HEK293 (cell line): ENCODE data around the gene SLC25A44.

Experiments used
- BCL11A ChIP-seq: fragments of 450-650 bp; formaldehyde crosslinking; IDR thresholded peaks from 2 replicates; pipeline ENCODE4 v1.5.1; 2016; ENCODE audit warnings: low read depth, missing biosample characterization, missing genetic modification characterization
- CTCF ChIP-seq: fragments of 450-650 bp; formaldehyde crosslinking; IDR thresholded peaks from 2 replicates; pipeline ENCODE4 v1.5.1; 2016; ENCODE audit warnings: missing biosample characterization, missing genetic modification characterization
- ELK4 ChIP-seq: IDR thresholded peaks from 2 replicates; pipeline ENCODE4 v1.6.1; 2011; ENCODE audit warnings: mild to moderate bottlenecking, low read depth, low read length, borderline replicate concordance
- FEZF1 ChIP-seq: fragments of 450-650 bp; formaldehyde crosslinking; IDR thresholded peaks from 2 replicates; pipeline ENCODE4 v1.5.1; 2016; ENCODE audit warnings: missing biosample characterization, missing genetic modification characterization
- HOXC10 ChIP-seq: sonication (generic); formaldehyde crosslinking; IDR thresholded peaks from 2 replicates; pipeline ENCODE4 v1.8.1; 2023; ENCODE audit warnings: mild to moderate bottlenecking, missing genetic modification reagents
- HOXD13 ChIP-seq: sonication (generic); formaldehyde crosslinking; IDR thresholded peaks from 2 replicates; pipeline ENCODE4 v1.8.0; 2022; ENCODE audit warnings: missing genetic modification reagents, borderline replicate concordance
- IKZF3 ChIP-seq: fragments of 450-650 bp; IDR thresholded peaks from 2 replicates; pipeline ENCODE4 v1.5.0; 2018; ENCODE audit warnings: missing biosample characterization, mild to moderate bottlenecking, missing genetic modification characterization, moderate library complexity
- KLF9 ChIP-seq: fragments of 450-650 bp; formaldehyde crosslinking; IDR thresholded peaks from 2 replicates; pipeline ENCODE4 v1.5.1; 2016; ENCODE audit warnings: missing biosample characterization, missing genetic modification characterization, low read depth
- MYNN ChIP-seq: fragments of 450-650 bp; formaldehyde crosslinking; IDR thresholded peaks from 2 replicates; pipeline ENCODE4 v1.5.1; 2016; ENCODE audit warnings: missing biosample characterization, missing genetic modification characterization, borderline replicate concordance
- OVOL3 ChIP-seq: fragments of 450-650 bp; formaldehyde crosslinking; IDR thresholded peaks from 2 replicates; pipeline ENCODE4 v1.5.1; 2016; ENCODE audit warnings: missing biosample characterization, missing genetic modification characterization
- SALL2 ChIP-seq: fragments of 450-650 bp; formaldehyde crosslinking; IDR thresholded peaks from 2 replicates; pipeline ENCODE4 v1.5.0; 2017; ENCODE audit warnings: missing biosample characterization, mild to moderate bottlenecking, missing genetic modification characterization, borderline replicate concordance
- SP3 ChIP-seq: fragments of 450-650 bp; formaldehyde crosslinking; IDR thresholded peaks from 2 replicates; pipeline ENCODE4 v1.5.1; 2016; ENCODE audit warnings: missing biosample characterization, missing genetic modification characterization
- SP7 ChIP-seq: fragments of 450-650 bp; formaldehyde crosslinking; IDR thresholded peaks from 2 replicates; pipeline ENCODE4 v1.5.1; 2016; ENCODE audit warnings: missing biosample characterization, missing genetic modification characterization
- TRIM28 ChIP-seq: IDR thresholded peaks from 2 replicates; pipeline ENCODE4 v1.6.1; 2011; ENCODE audit warnings: low read length, control low read depth, borderline replicate concordance
- TSHZ1 ChIP-seq: fragments of 450-650 bp; formaldehyde crosslinking; IDR thresholded peaks from 2 replicates; pipeline ENCODE4 v1.5.1; 2016; ENCODE audit warnings: missing biosample characterization, missing genetic modification characterization, borderline replicate concordance
- ZBTB26 ChIP-seq: fragments of 450-650 bp; formaldehyde crosslinking; optimal IDR thresholded peaks from 2 replicates; pipeline ENCODE3; 2016; ENCODE audit warnings: missing biosample characterization, mild to moderate bottlenecking, missing genetic modification characterization
- ZFP37 ChIP-seq: fragments of 450-650 bp; formaldehyde crosslinking; IDR thresholded peaks from 2 replicates; pipeline ENCODE4 v1.5.1; 2016; ENCODE audit warnings: missing biosample characterization, missing genetic modification characterization
- ZNF121 ChIP-seq: fragments of 450-650 bp; formaldehyde crosslinking; IDR thresholded peaks from 2 replicates; pipeline ENCODE4 v1.5.1; 2016; ENCODE audit warnings: missing biosample characterization, missing genetic modification characterization
- ZNF157 ChIP-seq: fragments of 450-650 bp; formaldehyde crosslinking; IDR thresholded peaks from 2 replicates; pipeline ENCODE4 v1.5.1; 2016; ENCODE audit warnings: missing biosample characterization, missing genetic modification characterization
- ZNF19 ChIP-seq: fragments of 450-650 bp; formaldehyde crosslinking; IDR thresholded peaks from 2 replicates; pipeline ENCODE4; 2016; ENCODE audit warnings: missing biosample characterization, missing genetic modification characterization, low read depth
- ZNF2 ChIP-seq: fragments of 450-650 bp; formaldehyde crosslinking; IDR thresholded peaks from 2 replicates; pipeline ENCODE4 v1.5.1; 2016; ENCODE audit warnings: missing biosample characterization, missing genetic modification characterization
- ZNF266 ChIP-seq: fragments of 450-650 bp; formaldehyde crosslinking; IDR thresholded peaks from 2 replicates; pipeline ENCODE4 v1.5.1; 2016; ENCODE audit warnings: missing biosample characterization, missing genetic modification characterization, low read depth
- ZNF324 ChIP-seq: fragments of 450-650 bp; formaldehyde crosslinking; IDR thresholded peaks from 2 replicates; pipeline ENCODE4 v1.5.1; 2016; ENCODE audit warnings: missing biosample characterization, missing genetic modification characterization
- ZNF341 ChIP-seq: fragments of 450-650 bp; formaldehyde crosslinking; IDR thresholded peaks from 2 replicates; pipeline ENCODE4; 2016; ENCODE audit warnings: low read depth, missing biosample characterization, missing genetic modification characterization
- ZNF514 ChIP-seq: fragments of 450-650 bp; formaldehyde crosslinking; IDR thresholded peaks from 2 replicates; pipeline ENCODE4 v1.5.1; 2016; ENCODE audit warnings: missing biosample characterization, missing genetic modification characterization
- ZNF521 ChIP-seq: fragments of 450-650 bp; formaldehyde crosslinking; IDR thresholded peaks from 2 replicates; pipeline ENCODE4 v1.5.1; 2017; ENCODE audit warnings: missing biosample characterization, mild to moderate bottlenecking, missing genetic modification characterization
- ZNF530 ChIP-seq: fragments of 450-650 bp; formaldehyde crosslinking; IDR thresholded peaks from 2 replicates; pipeline ENCODE4 v1.5.1; 2016; ENCODE audit warnings: low read depth, missing biosample characterization, missing genetic modification characterization
- ZNF624 ChIP-seq: fragments of 450-650 bp; formaldehyde crosslinking; IDR thresholded peaks from 2 replicates; pipeline ENCODE4 v1.5.1; 2017; ENCODE audit warnings: missing biosample characterization, missing genetic modification characterization
- ZNF664 ChIP-seq: fragments of 450-650 bp; formaldehyde crosslinking; IDR thresholded peaks from 2 replicates; pipeline ENCODE4 v1.5.1; 2016; ENCODE audit warnings: missing biosample characterization, missing genetic modification characterization
- ZNF792 ChIP-seq: fragments of 450-650 bp; formaldehyde crosslinking; IDR thresholded peaks from 2 replicates; pipeline ENCODE4 v1.5.1; 2016; ENCODE audit warnings: missing biosample characterization, missing genetic modification characterization
- ZSCAN5A ChIP-seq: fragments of 450-650 bp; formaldehyde crosslinking; IDR thresholded peaks from 2 replicates; pipeline ENCODE4 v1.5.1; 2016; ENCODE audit warnings: missing biosample characterization, missing genetic modification characterization
- ZXDB ChIP-seq: fragments of 450-650 bp; formaldehyde crosslinking; IDR thresholded peaks from 2 replicates; pipeline ENCODE4 v1.5.1; 2016; ENCODE audit warnings: missing biosample characterization, missing genetic modification characterization

Gene SLC25A44

GRCh38 chr1:156193488-156194299 is at the start of gene SLC25A44 (continued):
- TF ChIP-seq KLF9 (peak; percentile 55; the same call in 1 of the 2 replicates), ZSCAN5A (tag by site-specific recombination) (no peak), ZFP37 (tag by site-specific recombination) (no peak), OVOL3 (tag by site-specific recombination) (no peak), CTCF (peak; percentile 80), HOXC10 (CRISPR knock-in tag) (no peak), ZNF521 (tag by site-specific recombination) (no peak), ZNF19 (tag by site-specific recombination) (no peak), FEZF1 (no peak), ZNF530 (tag by site-specific recombination) (no peak), ZNF324 (tag by site-specific recombination) (no peak), ZNF792 (tag by site-specific recombination) (no peak), SP3 (tag by site-specific recombination) (peak; percentile 99), ZNF2 (tag by site-specific recombination) (peak; percentile 50), ZNF514 (tag by site-specific recombination) (no peak), HOXD13 (CRISPR knock-in tag) (no peak), SALL2 (tag by site-specific recombination) (no peak), SP7 (tag by site-specific recombination) (no peak; the same call in 1 of the 2 replicates), BCL11A (tag by site-specific recombination) (no peak), ZNF624 (no peak), ZNF341 (tag by site-specific recombination) (peak; percentile 68), ZNF266 (no peak), IKZF3 (tag by site-specific recombination) (no peak), TRIM28 (no peak; the same call in 1 of the 2 replicates), ZNF157 (tag by site-specific recombination) (no peak), TSHZ1 (tag by site-specific recombination) (no peak), ZXDB (tag by site-specific recombination) (peak; percentile 61), ZNF121 (no peak), MYNN (tag by site-specific recombination) (no peak), ELK4 (peak; percentile 84), ZNF664 (tag by site-specific recombination) (no peak), ZBTB26 (peak; percentile 37)
